Adipocyte (in vitro differentiated cells): ENCODE results near the gene WNT4.

Source experiments
- DNase-seq: peaks from one replicate; pipeline ENCODE4 v3.0.0-alpha.2; 2015; ENCODE audit warnings: low read depth
- H3K27me3 ChIP-seq: replicated peaks from 2 replicates; pipeline ENCODE4 v1.7.0; 2013; ENCODE audit warnings: mild to moderate bottlenecking, low read length, moderate library complexity; ENCODE audit not compliant: control insufficient read depth, insufficient read depth
- H3K36me3 ChIP-seq: 2 replicates; pipeline ENCODE4 v1.7.0; 2013; ENCODE audit warnings: low read length, mild to moderate bottlenecking, moderate library complexity; ENCODE audit not compliant: control insufficient read depth, insufficient read depth, severe bottlenecking
- H3K4me1 ChIP-seq: 2 replicates; pipeline ENCODE4 v1.7.0; 2013; ENCODE audit warnings: mild to moderate bottlenecking, low read length, moderate library complexity; ENCODE audit not compliant: control insufficient read depth, insufficient read depth
- H3K4me3 ChIP-seq: 2 replicates; pipeline ENCODE4 v1.7.0; 2013; ENCODE audit warnings: mild to moderate bottlenecking, low read length, moderate library complexity
- H3K9ac ChIP-seq: 2 replicates; pipeline ENCODE4 v1.7.0; 2013; ENCODE audit warnings: mild to moderate bottlenecking, low read length, moderate library complexity
- H3K9me3 ChIP-seq: 2 replicates; pipeline ENCODE4 v1.7.0; 2013; ENCODE audit warnings: mild to moderate bottlenecking, low read length, moderate library complexity; ENCODE audit not compliant: control insufficient read depth

The WNT4 gene

DNA sequence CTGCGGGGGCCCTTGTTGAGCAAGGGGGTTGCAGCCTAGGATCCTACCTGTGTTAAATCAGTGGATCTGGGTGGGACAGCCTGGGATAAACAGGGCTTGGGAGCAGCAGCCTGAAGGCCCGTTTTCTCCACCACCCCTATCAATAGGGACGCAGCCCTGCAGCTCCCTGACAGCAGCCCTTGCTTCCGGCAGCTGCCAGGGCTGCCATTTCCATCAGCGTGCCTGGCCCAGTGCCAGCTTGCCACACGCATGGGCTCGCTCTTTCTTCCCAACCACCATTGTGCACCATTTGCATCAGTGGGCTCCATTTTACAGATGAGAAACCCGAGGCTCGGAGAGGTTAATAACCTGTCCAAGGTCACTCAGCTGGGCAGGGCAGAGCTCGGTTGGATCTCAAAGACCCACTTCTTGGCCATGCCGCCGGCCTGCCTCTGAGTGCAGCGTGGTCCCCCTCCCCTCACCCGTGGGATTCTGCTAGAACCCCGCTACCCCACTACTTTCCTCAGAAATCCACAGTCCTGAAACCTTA is 3.8 kb downstream of the WNT4 start:
- DNase-seq, result no peak
- H3K4me1 ChIP-seq, result no peaks in the 10 kb centered on the region
- no peaks in the 10 kb centered on the region for H3K36me3 ChIP-seq
- no peak overlapping the region for H3K9ac ChIP-seq
- H3K4me3 ChIP-seq, result no peak overlapping the region
- no peaks in the 10 kb centered on the region for H3K9me3 ChIP-seq
- peaks cover 56% of the 10 kb centered on the region for H3K27me3 ChIP-seq

DNA sequence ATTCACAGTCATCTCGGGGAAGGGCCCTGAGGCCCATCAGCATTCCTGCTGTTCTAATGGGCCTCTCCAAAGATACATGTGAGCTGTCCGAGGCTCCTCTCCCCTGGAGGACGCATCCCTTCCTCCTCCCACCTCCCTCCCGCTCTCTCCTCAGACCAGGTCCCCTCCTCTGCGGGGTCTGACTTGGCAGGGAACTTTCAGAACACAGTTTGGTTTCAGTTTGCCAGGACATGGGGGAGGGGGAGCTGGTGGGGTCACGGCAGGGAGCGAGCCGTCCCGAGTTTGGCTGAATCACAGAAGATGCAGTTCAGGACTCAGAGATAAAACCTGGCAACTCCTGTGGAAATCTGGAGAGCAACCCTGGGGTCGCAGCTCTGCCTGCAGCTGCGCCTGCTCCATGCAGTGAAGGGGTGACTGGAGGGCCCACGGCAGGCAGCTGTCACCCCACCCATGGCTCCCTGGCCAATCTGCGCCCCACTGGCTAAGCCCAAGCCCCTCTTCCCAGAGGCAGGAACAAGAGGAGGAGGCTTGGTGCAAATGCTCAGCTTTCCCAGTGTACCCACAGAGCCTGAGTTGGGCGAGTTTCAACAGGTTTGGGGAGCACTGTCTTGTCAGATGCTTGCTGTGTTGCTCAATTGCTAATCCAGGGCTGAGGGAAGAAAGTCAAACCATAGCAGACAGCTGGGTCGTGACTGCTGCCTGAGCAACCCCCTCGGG is 5.7 kb downstream of the WNT4 start:
- Histone ChIP-seq H3K27me3 (peaks cover 58% of the 10 kb centered on the region), H3K36me3 (no peaks in the 10 kb centered on the region), H3K4me3 (no peak overlapping the region), H3K4me1 (peaks cover 4% of the 10 kb centered on the region), H3K9me3 (no peaks in the 10 kb centered on the region), H3K9ac (no peak overlapping the region)
- no peak for DNase-seq

DNA sequence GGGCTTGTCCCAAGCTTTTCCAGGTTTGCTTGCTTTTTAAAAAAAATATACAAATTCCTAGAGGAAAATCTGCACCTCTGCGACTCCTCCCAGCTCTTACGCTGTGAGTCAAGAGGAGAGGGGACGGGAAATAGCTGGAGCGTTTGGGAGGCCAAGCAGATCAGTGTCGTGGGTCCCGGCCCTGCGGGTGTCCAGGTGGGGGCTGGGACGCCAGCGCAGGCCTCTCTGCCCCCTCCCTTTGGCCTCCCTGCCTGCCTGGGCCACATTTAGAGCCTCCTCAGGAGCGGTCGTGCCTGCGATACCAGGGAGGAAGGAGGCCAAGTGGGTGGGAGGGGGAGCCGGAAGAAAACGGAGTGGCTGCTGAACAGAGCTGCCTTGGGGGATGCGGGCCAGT is 9.0 kb downstream of the WNT4 start:
- H3K27me3 ChIP-seq, result peaks cover 29% of the 10 kb centered on the region
- no peak overlapping the region for H3K9ac ChIP-seq
- no peak for DNase-seq
- no peaks in the 10 kb centered on the region for H3K9me3 ChIP-seq
- H3K4me3 ChIP-seq, result no peak overlapping the region
- H3K36me3 ChIP-seq, result no peaks in the 10 kb centered on the region
- H3K4me1 ChIP-seq, result peaks cover 6% of the 10 kb centered on the region

DNA sequence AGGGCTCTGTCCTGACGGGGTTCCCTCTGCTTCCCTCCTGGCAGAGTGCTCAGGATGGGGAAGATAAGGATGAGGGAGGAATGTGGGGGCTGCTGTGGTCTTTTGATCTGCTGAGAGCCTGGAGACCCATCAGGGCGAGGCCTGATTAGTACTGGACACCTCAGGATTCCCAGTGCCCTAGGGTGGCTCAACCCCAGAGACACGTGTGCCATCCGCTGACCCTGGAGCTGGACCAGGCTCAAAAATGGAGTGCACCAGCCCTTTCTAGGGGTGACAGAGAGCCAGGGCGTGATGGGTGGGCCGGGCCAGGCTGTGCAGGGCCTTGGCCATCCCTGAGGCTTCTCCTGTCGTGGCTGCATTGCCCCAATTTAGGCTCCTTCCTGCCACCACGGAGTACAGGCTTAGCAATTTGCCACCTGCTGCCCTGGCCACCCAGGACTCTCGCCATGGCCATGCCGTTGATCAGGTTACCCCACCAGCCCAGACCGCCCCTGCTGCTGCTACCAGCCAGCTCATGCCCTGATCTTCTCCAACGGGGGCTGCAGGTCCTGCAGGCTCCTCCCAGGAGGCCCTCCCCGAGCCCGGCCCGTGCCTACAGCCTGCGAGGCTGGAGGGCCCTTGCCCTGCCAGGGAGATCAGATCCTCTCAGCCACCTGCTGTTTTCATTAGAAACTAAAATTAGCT is 9.5 kb downstream of the WNT4 start:
- Histone ChIP-seq H3K4me3 (no peak overlapping the region), H3K9me3 (no peaks in the 10 kb centered on the region), H3K9ac (no peak overlapping the region), H3K27me3 (peaks cover 24% of the 10 kb centered on the region), H3K36me3 (no peaks in the 10 kb centered on the region), H3K4me1 (peaks cover 6% of the 10 kb centered on the region)
- DNase-seq, result no peak

DNA sequence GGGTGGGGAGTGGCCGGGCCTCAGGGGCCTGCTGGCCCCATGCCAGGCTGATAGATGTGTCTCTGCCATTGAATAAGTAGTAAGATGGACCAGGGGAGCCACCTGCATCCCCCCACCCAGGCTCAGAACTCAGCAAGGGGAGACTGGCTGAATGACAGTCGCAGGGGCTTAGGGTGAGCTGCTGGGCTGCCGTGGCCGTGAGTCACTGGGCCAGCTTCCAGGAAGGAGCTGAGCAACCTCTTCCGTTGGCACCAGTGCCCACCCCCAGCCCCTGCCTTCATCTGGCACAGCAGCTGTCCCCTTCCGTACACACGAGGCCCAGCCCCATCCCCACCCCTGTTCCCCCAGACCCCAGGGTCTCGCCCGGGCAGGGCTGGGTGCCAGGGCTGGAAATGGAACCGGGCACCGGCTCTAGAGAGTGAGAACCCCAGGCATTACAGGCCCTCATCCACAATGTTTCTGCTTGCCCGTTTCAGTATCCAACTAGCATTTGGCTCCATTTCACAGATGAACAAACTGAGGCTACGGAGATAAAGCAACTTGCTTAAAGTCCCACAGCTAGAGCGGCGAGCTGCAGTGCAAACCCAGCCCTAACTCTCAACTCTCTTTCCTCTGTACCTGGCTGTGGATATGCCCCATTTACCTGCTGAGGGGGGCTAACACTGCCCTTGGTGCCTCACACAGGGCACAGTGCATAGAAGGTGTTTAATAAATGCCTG is 10.2 kb downstream of the WNT4 start:
- Histone ChIP-seq H3K4me3 (no peak overlapping the region), H3K9ac (no peak overlapping the region), H3K9me3 (no peaks in the 10 kb centered on the region), H3K4me1 (peaks cover 6% of the 10 kb centered on the region), H3K27me3 (peaks cover 21% of the 10 kb centered on the region), H3K36me3 (no peaks in the 10 kb centered on the region)
- peak; percentile 78 for DNase-seq

DNA sequence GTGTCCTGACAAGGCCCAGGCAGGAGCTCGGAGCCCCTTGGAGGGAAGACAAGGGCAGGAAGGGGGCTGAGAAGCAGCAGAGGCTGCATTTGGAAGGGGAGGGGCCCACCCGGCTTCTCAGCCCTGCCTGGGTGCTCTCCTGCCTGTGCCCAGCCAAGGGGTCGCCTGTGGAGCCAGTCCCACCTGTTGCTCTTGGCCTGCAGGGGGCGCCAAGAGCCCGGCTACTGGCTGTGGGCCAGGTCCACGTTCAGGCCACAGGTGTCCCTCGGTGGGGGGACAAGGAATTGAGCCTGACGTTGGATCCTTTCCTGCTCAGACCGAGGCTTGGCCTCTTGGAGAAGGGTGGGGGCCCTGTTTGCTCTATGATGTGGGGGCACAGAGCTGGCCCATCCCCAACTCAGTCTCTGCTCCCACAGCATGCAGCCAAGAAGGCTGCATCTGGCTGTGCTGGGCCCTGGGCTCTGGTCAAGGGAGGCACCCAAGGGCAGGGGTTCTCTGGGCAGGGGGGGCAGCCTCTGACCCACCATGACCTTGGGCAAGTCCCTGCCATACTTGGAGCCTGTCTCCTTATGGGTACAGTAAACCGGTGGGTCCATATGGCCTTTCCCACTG is 10.9 kb downstream of the WNT4 start:
- no peak overlapping the region for H3K4me3 ChIP-seq
- no peaks in the 10 kb centered on the region for H3K9me3 ChIP-seq
- peaks cover 17% of the 10 kb centered on the region for H3K27me3 ChIP-seq
- H3K9ac ChIP-seq, result no peak overlapping the region
- peaks cover 6% of the 10 kb centered on the region for H3K4me1 ChIP-seq
- H3K36me3 ChIP-seq, result no peaks in the 10 kb centered on the region
- DNase-seq, result peak; percentile 17

DNA sequence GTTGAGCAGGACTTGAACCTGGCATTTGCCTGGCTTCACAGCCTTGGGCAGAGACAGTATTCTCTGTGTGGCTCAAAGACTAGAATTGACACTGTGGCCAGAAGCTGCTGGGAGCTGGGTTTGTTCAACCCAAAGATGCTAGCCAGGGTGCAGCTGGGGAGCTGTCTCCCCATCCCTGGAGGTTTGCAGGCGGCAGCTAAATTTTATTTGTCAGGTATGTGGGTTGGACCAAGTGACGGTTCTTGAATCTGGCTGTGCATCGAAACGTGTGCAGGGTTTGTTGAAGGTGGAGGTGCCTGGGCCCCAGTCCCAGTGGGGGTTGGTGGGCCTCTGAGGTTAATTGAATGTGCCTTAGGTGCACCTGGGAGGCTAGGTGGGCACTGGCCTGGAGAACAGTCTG is 11.8 kb downstream of the WNT4 start:
- no peak overlapping the region for H3K9ac ChIP-seq
- no peak for DNase-seq
- H3K4me1 ChIP-seq, result peaks cover 6% of the 10 kb centered on the region
- no peaks in the 10 kb centered on the region for H3K36me3 ChIP-seq
- H3K4me3 ChIP-seq, result no peak overlapping the region
- H3K27me3 ChIP-seq, result peaks cover 16% of the 10 kb centered on the region
- no peaks in the 10 kb centered on the region for H3K9me3 ChIP-seq

DNA sequence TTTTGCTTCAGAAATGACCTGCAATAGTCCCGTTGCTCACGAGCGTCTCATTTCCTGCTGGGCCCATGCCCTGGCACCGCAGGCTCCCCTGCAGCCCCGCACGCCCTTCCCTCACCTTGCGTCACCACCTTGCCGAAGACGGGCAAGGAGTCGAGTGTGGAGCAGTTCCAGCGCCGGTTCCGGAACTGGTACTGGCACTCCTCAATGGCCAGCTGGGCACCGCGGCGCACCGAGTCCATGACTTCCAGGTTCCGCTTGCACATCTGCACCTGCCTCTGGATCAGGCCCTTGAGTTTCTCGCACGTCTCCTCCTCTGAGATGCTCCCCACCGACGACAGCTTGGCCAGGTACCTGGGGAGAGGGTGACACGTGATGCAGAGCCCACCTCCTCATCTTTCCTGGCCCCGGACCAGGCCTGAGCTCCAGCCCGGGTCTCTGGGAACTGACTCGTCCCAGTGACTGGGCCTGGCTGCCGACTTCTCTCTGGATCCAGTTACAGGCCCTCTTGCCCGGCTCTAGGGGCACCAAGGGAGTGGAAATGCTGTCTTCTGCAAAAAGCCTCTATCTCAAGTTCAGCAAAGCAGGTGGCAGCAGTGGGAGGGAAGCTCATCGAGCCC is 13.3 kb downstream of the WNT4 start:
- Histone ChIP-seq H3K36me3 (no peaks in the 10 kb centered on the region), H3K4me1 (peaks cover 6% of the 10 kb centered on the region), H3K4me3 (no peak overlapping the region), H3K9ac (no peak overlapping the region), H3K9me3 (no peaks in the 10 kb centered on the region), H3K27me3 (peaks cover 7% of the 10 kb centered on the region)
- no peak for DNase-seq

DNA sequence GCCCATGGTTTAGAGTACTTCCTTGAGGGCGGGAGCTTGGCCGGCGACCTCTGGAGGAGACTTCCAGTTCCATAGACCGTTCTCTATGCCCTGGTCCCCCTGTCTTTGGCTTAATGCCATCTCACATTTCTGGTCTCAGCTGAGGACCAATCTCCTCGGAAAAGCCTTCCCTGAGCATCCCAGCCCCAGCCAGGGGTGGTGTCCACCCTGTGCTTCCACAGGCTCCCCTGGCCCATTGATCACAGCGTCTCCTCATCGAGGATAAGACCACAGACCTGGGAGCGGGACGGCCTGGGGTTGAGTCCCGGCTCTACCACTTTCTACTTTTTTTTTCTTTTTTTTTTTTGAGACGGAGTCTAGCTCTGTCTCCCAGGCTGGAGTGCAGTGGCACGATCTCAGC is 14.5 kb downstream of the WNT4 start:
- Histone ChIP-seq H3K9me3 (no peaks in the 10 kb centered on the region), H3K36me3 (no peaks in the 10 kb centered on the region), H3K27me3 (peaks cover 7% of the 10 kb centered on the region), H3K4me3 (no peak overlapping the region), H3K9ac (no peak overlapping the region), H3K4me1 (peaks cover 6% of the 10 kb centered on the region)
- no peak for DNase-seq

DNA sequence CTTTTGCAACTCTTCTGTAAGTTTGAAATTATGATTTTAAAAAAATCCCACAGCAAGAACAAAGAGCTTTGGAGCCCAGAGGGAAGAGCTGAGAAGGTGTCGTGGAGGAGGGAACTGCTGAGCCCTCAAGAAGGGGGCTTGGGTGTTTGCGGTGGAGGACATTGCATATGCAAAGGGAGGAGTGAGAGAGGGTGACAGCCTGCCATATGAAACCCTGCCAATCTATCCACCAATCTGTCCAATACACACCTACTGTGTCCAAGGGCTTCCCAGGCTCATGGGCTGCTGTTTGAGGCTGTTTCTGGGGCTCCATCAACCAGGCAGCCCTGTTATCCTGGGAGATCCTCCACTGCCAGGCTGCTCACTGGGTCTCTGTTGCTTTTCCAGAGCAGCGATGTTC is 15.2 kb downstream of the WNT4 start:
- no peak for DNase-seq
- H3K9me3 ChIP-seq, result no peaks in the 10 kb centered on the region
- H3K4me3 ChIP-seq, result no peak overlapping the region
- H3K27me3 ChIP-seq, result no peaks in the 10 kb centered on the region
- peaks cover 6% of the 10 kb centered on the region for H3K4me1 ChIP-seq
- no peaks in the 10 kb centered on the region for H3K36me3 ChIP-seq
- H3K9ac ChIP-seq, result no peak overlapping the region

DNA sequence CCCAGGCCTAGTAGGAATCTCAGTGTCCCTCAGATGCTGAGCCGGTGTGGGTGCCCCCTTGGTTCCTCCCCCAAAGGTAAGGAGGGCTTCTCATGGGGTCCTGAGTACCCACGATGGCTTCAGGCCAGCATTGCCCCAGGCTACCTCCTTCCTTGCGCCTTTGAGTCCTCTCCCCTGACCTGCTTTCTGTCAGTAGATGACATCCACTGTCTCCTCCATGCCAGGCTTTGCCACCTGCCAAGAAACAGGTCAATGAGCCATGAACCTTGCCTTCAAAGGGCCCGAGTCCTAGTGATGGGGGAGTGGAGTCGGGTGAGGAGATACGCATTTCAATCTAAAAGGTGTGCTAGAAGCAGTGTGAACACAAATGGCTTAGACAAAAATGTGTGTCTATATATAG is 15.6 kb downstream of the WNT4 start:
- DNase-seq, result no peak
- no peak overlapping the region for H3K4me3 ChIP-seq
- peaks cover 2% of the 10 kb centered on the region for H3K4me1 ChIP-seq
- H3K36me3 ChIP-seq, result no peaks in the 10 kb centered on the region
- H3K27me3 ChIP-seq, result no peaks in the 10 kb centered on the region
- no peaks in the 10 kb centered on the region for H3K9me3 ChIP-seq
- no peak overlapping the region for H3K9ac ChIP-seq
